ENCODE data around the gene MINDY4.

The MINDY4 gene

DNA sequence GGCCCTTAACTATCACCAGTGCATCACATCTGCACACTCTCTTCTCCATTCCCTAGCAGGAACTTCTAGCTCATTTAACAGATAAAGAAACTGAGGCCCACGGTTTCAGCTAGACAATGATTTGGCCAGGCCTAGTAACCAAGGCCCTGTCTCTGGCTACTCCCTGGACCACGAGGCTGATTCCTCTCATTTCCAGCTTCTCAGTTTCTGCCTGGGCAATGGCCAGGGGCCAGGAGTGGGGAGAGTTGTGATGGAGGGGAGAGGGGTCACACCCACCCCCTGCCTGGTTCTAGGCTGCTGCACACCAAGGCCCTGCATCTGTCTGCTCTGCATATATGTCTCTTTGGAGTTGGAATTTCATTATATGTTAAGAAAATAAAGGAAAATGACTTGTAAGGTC is 153.9 kb downstream of the MINDY4 start:
- no peaks in the 10 kb centered on the region for H4K20me1 ChIP-seq (ENCODE audit: low read depth, low read length)
- no peak overlapping the region for H3K4me3 ChIP-seq (ENCODE audit: insufficient read depth, low read length, poor library complexity, severe bottlenecking)
- H3K27ac ChIP-seq (ENCODE audit: low read depth, low read length) = no peak overlapping the region
- no peaks in the 10 kb centered on the region for H3K9me2 ChIP-seq (replicated peaks; ENCODE audit: insufficient read depth, low read length)
- no peak overlapping the region for H2AFZ ChIP-seq (ENCODE audit: low read depth, low read length, severe bottlenecking)
- H3F3A ChIP-seq (ENCODE audit: insufficient read depth) = no peaks in the 10 kb centered on the region
- H3K4me2 ChIP-seq (ENCODE audit: low read depth, low read length, poor library complexity, severe bottlenecking) = no peak overlapping the region
- H3K36me3 ChIP-seq (ENCODE audit: low read length) = no peaks in the 10 kb centered on the region
- TF ChIP-seq, protein P1, sequence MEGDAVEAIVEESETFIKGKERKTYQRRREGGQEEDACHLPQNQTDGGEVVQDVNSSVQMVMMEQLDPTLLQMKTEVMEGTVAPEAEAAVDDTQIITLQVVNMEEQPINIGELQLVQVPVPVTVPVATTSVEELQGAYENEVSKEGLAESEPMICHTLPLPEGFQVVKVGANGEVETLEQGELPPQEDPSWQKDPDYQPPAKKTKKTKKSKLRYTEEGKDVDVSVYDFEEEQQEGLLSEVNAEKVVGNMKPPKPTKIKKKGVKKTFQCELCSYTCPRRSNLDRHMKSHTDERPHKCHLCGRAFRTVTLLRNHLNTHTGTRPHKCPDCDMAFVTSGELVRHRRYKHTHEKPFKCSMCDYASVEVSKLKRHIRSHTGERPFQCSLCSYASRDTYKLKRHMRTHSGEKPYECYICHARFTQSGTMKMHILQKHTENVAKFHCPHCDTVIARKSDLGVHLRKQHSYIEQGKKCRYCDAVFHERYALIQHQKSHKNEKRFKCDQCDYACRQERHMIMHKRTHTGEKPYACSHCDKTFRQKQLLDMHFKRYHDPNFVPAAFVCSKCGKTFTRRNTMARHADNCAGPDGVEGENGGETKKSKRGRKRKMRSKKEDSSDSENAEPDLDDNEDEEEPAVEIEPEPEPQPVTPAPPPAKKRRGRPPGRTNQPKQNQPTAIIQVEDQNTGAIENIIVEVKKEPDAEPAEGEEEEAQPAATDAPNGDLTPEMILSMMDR (IDR thresholded peaks at IDR 0.05; ENCODE audit: insufficient read depth, low read length, poor library complexity, severe bottlenecking) = no peak
- TF ChIP-seq EZH2phosphoT487 (conservative IDR thresholded peaks at IDR 0.05; ENCODE audit: low read length) = no peak
- no peaks in the 10 kb centered on the region for H3K79me2 ChIP-seq (ENCODE audit: insufficient read depth, low read length)
- no peak overlapping the region for H3K9ac ChIP-seq (ENCODE audit: low read length)
- no peaks in the 10 kb centered on the region for H3K27me3 ChIP-seq (ENCODE audit: low read length)
- H3K9me3 ChIP-seq (ENCODE audit: insufficient read depth, low read length) = no peaks in the 10 kb centered on the region

DNA sequence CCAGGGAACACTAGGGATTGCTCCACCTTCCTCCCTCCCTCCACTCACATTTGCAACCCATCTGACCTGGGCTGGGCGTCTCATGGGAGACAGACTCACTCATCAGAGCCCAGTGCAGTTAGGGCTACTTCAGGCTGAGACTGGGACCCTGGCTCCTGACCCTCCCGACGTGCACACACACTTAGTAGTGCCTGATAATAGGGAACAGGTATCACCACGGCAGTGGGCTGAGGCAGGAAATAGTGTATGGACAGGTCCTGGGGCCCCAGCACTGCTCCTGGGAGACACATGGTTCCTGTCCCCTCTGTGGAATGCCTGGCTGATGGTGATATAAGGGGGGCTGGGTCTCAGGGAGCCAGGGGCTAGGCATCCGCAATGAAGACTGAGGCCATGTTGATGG is 154.7 kb downstream of the MINDY4 start:
- no peak overlapping the region for H3K9ac ChIP-seq (ENCODE audit: low read length)
- H3F3A ChIP-seq (ENCODE audit: insufficient read depth) = no peaks in the 10 kb centered on the region
- H3K27me3 ChIP-seq (ENCODE audit: low read length) = no peaks in the 10 kb centered on the region; the same call in 1 of the 2 replicates
- H3K9me3 ChIP-seq (ENCODE audit: insufficient read depth, low read length) = no peaks in the 10 kb centered on the region
- no peak overlapping the region for H3K27ac ChIP-seq (ENCODE audit: low read depth, low read length)
- H3K4me3 ChIP-seq (ENCODE audit: insufficient read depth, low read length, poor library complexity, severe bottlenecking) = no peak overlapping the region
- H2AFZ ChIP-seq (ENCODE audit: low read depth, low read length, severe bottlenecking) = no peak overlapping the region
- H3K36me3 ChIP-seq (ENCODE audit: low read length) = no peaks in the 10 kb centered on the region
- H3K4me2 ChIP-seq (ENCODE audit: low read depth, low read length, poor library complexity, severe bottlenecking) = no peak overlapping the region
- no peaks in the 10 kb centered on the region for H4K20me1 ChIP-seq (ENCODE audit: low read depth, low read length)
- H3K79me2 ChIP-seq (ENCODE audit: insufficient read depth, low read length) = no peaks in the 10 kb centered on the region
- no peak for TF ChIP-seq EZH2phosphoT487 (conservative IDR thresholded peaks at IDR 0.05; ENCODE audit: low read length)
- TF ChIP-seq, protein P1 (IDR thresholded peaks at IDR 0.05; ENCODE audit: insufficient read depth, low read length, poor library complexity, severe bottlenecking) = no peak
- no peaks in the 10 kb centered on the region for H3K9me2 ChIP-seq (replicated peaks; ENCODE audit: insufficient read depth, low read length)

DNA sequence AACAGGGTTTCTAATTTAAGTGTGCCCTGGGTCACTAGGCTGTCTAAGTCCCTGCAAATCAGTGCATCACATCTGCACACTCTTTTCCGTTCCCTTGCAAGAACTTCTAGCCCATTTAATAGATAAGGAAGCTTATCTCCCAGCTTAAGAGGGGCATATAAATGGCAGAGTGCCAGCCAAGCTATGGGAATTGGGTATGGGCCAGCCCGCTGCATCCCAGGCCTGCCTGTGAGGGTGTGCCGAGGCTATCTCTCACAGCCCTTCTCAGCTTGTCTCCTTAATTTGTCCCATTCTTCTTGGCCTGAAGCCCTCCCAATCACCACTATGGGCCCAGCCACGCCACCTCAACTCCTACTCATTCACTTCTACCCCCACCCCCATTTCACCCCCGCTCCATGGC is 155.1 kb downstream of the MINDY4 start:
- Histone ChIP-seq H4K20me1 (ENCODE audit: low read depth, low read length) (no peaks in the 10 kb centered on the region), H3K27me3 (ENCODE audit: low read length) (no peaks in the 10 kb centered on the region; the same call in 1 of the 2 replicates), H3K9ac (ENCODE audit: low read length) (no peak overlapping the region), H3K79me2 (ENCODE audit: insufficient read depth, low read length) (no peaks in the 10 kb centered on the region), H3F3A (ENCODE audit: insufficient read depth) (no peaks in the 10 kb centered on the region), H2AFZ (ENCODE audit: low read depth, low read length, severe bottlenecking) (no peak overlapping the region), H3K4me3 (ENCODE audit: insufficient read depth, low read length, poor library complexity, severe bottlenecking) (no peak overlapping the region), H3K9me3 (ENCODE audit: insufficient read depth, low read length) (no peaks in the 10 kb centered on the region), H3K4me2 (ENCODE audit: low read depth, low read length, poor library complexity, severe bottlenecking) (no peak overlapping the region), H3K27ac (ENCODE audit: low read depth, low read length) (no peak overlapping the region), H3K9me2 (replicated peaks; ENCODE audit: insufficient read depth, low read length) (no peaks in the 10 kb centered on the region), H3K36me3 (ENCODE audit: low read length) (no peaks in the 10 kb centered on the region)
- no peak for TF ChIP-seq EZH2phosphoT487 (conservative IDR thresholded peaks at IDR 0.05; ENCODE audit: low read length)

DNA sequence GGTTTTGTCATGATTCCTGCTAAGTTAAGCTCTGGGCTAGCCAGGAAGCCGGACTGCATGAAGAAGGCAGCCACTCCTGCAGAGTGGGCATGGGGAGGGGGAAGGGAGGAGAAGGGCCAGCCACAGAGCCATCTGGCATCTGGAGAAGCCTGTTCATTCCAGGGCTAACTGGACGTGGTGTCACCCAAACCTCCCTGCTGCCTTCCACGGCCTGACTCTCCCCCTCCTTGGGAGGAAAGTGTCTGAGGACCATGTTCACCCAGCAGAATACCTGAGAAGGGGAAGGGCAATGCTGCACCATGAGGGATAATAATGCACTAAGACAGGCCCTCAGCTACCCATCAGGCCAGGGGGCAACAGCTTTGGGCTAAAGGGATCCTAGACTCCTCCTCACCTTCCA is 155.8 kb downstream of the MINDY4 start:
- H3K9ac ChIP-seq (ENCODE audit: low read length) = no peak overlapping the region
- TF ChIP-seq, protein P1 (IDR thresholded peaks at IDR 0.05; ENCODE audit: insufficient read depth, low read length, poor library complexity, severe bottlenecking) = no peak
- no peak for TF ChIP-seq EZH2phosphoT487 (conservative IDR thresholded peaks at IDR 0.05; ENCODE audit: low read length)

More for the DNA sequence above, 155.8 kb downstream of the MINDY4 start:
- no peak overlapping the region for H2AFZ ChIP-seq (ENCODE audit: low read depth, low read length, severe bottlenecking)
- no peaks in the 10 kb centered on the region for H3K79me2 ChIP-seq (ENCODE audit: insufficient read depth, low read length)
- no peaks in the 10 kb centered on the region; the same call in 1 of the 2 replicates for H3K27me3 ChIP-seq (ENCODE audit: low read length)
- no peaks in the 10 kb centered on the region for H3K36me3 ChIP-seq (ENCODE audit: low read length)
- H4K20me1 ChIP-seq (ENCODE audit: low read depth, low read length) = no peaks in the 10 kb centered on the region
- no peak overlapping the region for H3K4me2 ChIP-seq (ENCODE audit: low read depth, low read length, poor library complexity, severe bottlenecking)
- H3F3A ChIP-seq (ENCODE audit: insufficient read depth) = no peaks in the 10 kb centered on the region
- H3K27ac ChIP-seq (ENCODE audit: low read depth, low read length) = no peak overlapping the region
- H3K9me3 ChIP-seq (ENCODE audit: insufficient read depth, low read length) = no peaks in the 10 kb centered on the region
- no peaks in the 10 kb centered on the region for H3K9me2 ChIP-seq (replicated peaks; ENCODE audit: insufficient read depth, low read length)
- H3K4me3 ChIP-seq (ENCODE audit: insufficient read depth, low read length, poor library complexity, severe bottlenecking) = no peak overlapping the region

Measured in SU-DHL-6 (cell line).